SU-DHL-6 (cell line): ENCODE data around the gene ABL2.

Experiments
- CTCF ChIP-seq: fragments of 200-600 bp; sonication (generic); IDR thresholded peaks from one replicate; pipeline ENCODE4 v1.5.1; 2017; ENCODE audit warnings: antibody characterized with exemption, mild to moderate bottlenecking, low read length, moderate library complexity; ENCODE audit not compliant: insufficient read depth, poor library complexity, severe bottlenecking
- EZH2phosphoT487 ChIP-seq: fragments of 200-600 bp; sonication (generic), shearing (Covaris generic); conservative IDR thresholded peaks from 2 replicates; pipeline ENCODE4 v1.6.1; 2018; ENCODE audit warnings: mild to moderate bottlenecking, antibody characterized with exemption, low read length, moderate library complexity, mixed read lengths

GRCh38 chr1:179200586-179200985, 28.9 kb downstream of the ABL2 start:
- TF ChIP-seq CTCF: no peak
- no peak for TF ChIP-seq EZH2phosphoT487
